KMS-11 (cell line): ENCODE results near the gene GJC1.

ENCODE experiments used
- H2AFZ ChIP-seq: fragments of 200-600 bp; sonication (generic); 2 replicates; pipeline ENCODE4 v1.6.1; 2016; ENCODE audit warnings: antibody characterized with exemption, mixed run types, low read depth
- H3K27ac ChIP-seq: fragments of 200-600 bp; sonication (generic); 2 replicates; pipeline ENCODE4 v1.6.1; 2016; ENCODE audit warnings: mild to moderate bottlenecking, mixed run types
- H3K27me3 ChIP-seq: fragments of 200-600 bp; sonication (generic); 2 replicates; pipeline ENCODE4 v1.6.1; 2017; ENCODE audit warnings: mild to moderate bottlenecking, low read depth, mixed run types, moderate library complexity; ENCODE audit not compliant: insufficient read depth
- H3K36me3 ChIP-seq: fragments of 200-600 bp; sonication (generic); 2 replicates; pipeline ENCODE4 v1.6.1; 2017; ENCODE audit warnings: mild to moderate bottlenecking, mixed run types; ENCODE audit not compliant: insufficient read depth
- H3K4me1 ChIP-seq: fragments of 200-600 bp; sonication (generic); 2 replicates; pipeline ENCODE4 v1.6.1; 2016; ENCODE audit warnings: mild to moderate bottlenecking, low read depth, mixed run types; ENCODE audit not compliant: poor library complexity, severe bottlenecking
- H3K4me2 ChIP-seq: fragments of 200-600 bp; sonication (generic); 2 replicates; pipeline ENCODE4 v1.7.0; 2016; ENCODE audit warnings: mild to moderate bottlenecking, mixed run types
- H3K4me3 ChIP-seq: fragments of 200-600 bp; sonication (generic); IDR thresholded peaks from 2 replicates; pipeline ENCODE4 v1.6.1; 2017; ENCODE audit warnings: low read depth, low read length, mixed read lengths; ENCODE audit not compliant: insufficient read depth
- H3K79me2 ChIP-seq: fragments of 200-600 bp; sonication (generic); 2 replicates; pipeline ENCODE4 v1.6.1; 2016; ENCODE audit warnings: low read depth, mixed run types; ENCODE audit not compliant: insufficient read depth
- H3K9ac ChIP-seq: fragments of 200-600 bp; sonication (generic); 2 replicates; pipeline ENCODE4 v1.6.1; 2016; ENCODE audit warnings: mild to moderate bottlenecking, mixed run types
- H4K20me1 ChIP-seq: fragments of 200-600 bp; sonication (generic); 2 replicates; pipeline ENCODE4 v1.6.1; 2016; ENCODE audit warnings: mild to moderate bottlenecking, mixed run types; ENCODE audit not compliant: insufficient read depth
- CTCF ChIP-seq: fragments of 200-600 bp; sonication (generic); conservative IDR thresholded peaks from 2 replicates; pipeline ENCODE4 v1.6.1; 2017; ENCODE audit warnings: low read depth, mild to moderate bottlenecking, antibody characterized with exemption, low read length, moderate library complexity, mixed read lengths

The GJC1 gene

GRCh38 chr17:44775838-44776621 lies 54.1 kb downstream of the GJC1 start:
- H3K9ac ChIP-seq, result no peak overlapping the region
- TF ChIP-seq CTCF, result no peak
- no peaks in the 10 kb centered on the region for H3K79me2 ChIP-seq
- peak overlapping the region; percentile 78 for H3K4me2 ChIP-seq
- peaks cover 19% of the 10 kb centered on the region for H3K4me1 ChIP-seq
- no peak overlapping the region for H3K27ac ChIP-seq
- no peaks in the 10 kb centered on the region for H3K36me3 ChIP-seq
- peak overlapping the region; percentile 96; the same call in 1 of the 2 replicates for H2AFZ ChIP-seq
- H3K4me3 ChIP-seq, result no peak overlapping the region
- H4K20me1 ChIP-seq, result no peaks in the 10 kb centered on the region
- no peaks in the 10 kb centered on the region; the same call in 1 of the 2 replicates for H3K27me3 ChIP-seq

GRCh38 chr17:44775136-44775837 lies 54.8 kb downstream of the GJC1 start:
- TF ChIP-seq CTCF, result peak; percentile 53
- Histone ChIP-seq H4K20me1 (no peaks in the 10 kb centered on the region), H3K27me3 (no peaks in the 10 kb centered on the region; the same call in 1 of the 2 replicates), H3K4me1 (peaks cover 22% of the 10 kb centered on the region), H2AFZ (peak overlapping the region; percentile 96), H3K9ac (peak overlapping the region; percentile 80), H3K79me2 (no peaks in the 10 kb centered on the region), H3K4me3 (no peak overlapping the region), H3K4me2 (peak overlapping the region; percentile 78), H3K36me3 (no peaks in the 10 kb centered on the region), H3K27ac (peak overlapping the region; percentile 61)

- H4K20me1 ChIP-seq, result no peaks in the 10 kb centered on the region
- H3K4me3 ChIP-seq, result no peak overlapping the region
- no peaks in the 10 kb centered on the region for H3K79me2 ChIP-seq
- peaks cover 28% of the 10 kb centered on the region for H3K4me1 ChIP-seq
- H3K4me2 ChIP-seq, result peak overlapping the region; percentile 78
- no peaks in the 10 kb centered on the region; the same call in 1 of the 2 replicates for H3K27me3 ChIP-seq
- peak overlapping the region; percentile 61 for H3K27ac ChIP-seq
- H3K9ac ChIP-seq, result peak overlapping the region; percentile 80; the same call in 1 of the 2 replicates
- TF ChIP-seq CTCF, result peak; percentile 96
- H3K36me3 ChIP-seq, result no peaks in the 10 kb centered on the region
- peak overlapping the region; percentile 96 for H2AFZ ChIP-seq
These were observed 55.6 kb downstream of the GJC1 start for GRCh38 chr17:44774271-44775135.

- Histone ChIP-seq H4K20me1 (no peaks in the 10 kb centered on the region), H3K36me3 (no peaks in the 10 kb centered on the region), H3K27me3 (no peaks in the 10 kb centered on the region; the same call in 1 of the 2 replicates), H3K27ac (no peak overlapping the region), H2AFZ (no peak overlapping the region), H3K4me1 (peaks cover 37% of the 10 kb centered on the region), H3K4me3 (no peak overlapping the region), H3K9ac (no peak overlapping the region), H3K79me2 (no peaks in the 10 kb centered on the region), H3K4me2 (no peak overlapping the region)
- no peak for TF ChIP-seq CTCF
These were observed 56.9 kb downstream of the GJC1 start for GRCh38 chr17:44773140-44773539.
